Activated T-helper 17 cell treated with anti-CD3 and anti-CD28 coated beads, Interleukin-2, amount 50 U/mL, for 72 hours (primary cell): Measurements from ENCODE around the gene GLYATL1. TPM values are rescaled to one million over a fixed set of nuclear protein-coding genes. Genes with fewer than 3 reads are reported as not detected.

Source experiments
- ATAC-seq: fragments of 150-1000 bp; cut with Tn5 transposase; replicated peaks from 2 replicates; pipeline ENCODE4 v1.10.0; 2021; ENCODE audit warnings: mild to moderate bottlenecking, moderate library complexity
- H3K27ac Mint-ChIP-seq: one replicate; pipeline ENCODE4 v1.8.0; 2022; ENCODE audit warnings: mixed read lengths
- H3K27me3 Mint-ChIP-seq: one replicate; pipeline ENCODE4 v1.8.0; 2022; ENCODE audit warnings: mixed read lengths
- H3K36me3 Mint-ChIP-seq: one replicate; pipeline ENCODE4 v1.8.0; 2022; ENCODE audit warnings: low read depth, mild to moderate bottlenecking, mixed read lengths
- H3K4me1 Mint-ChIP-seq: one replicate; pipeline ENCODE4 v1.8.0; 2022; ENCODE audit warnings: mixed read lengths
- H3K4me3 Mint-ChIP-seq: one replicate; pipeline ENCODE4 v1.8.0; 2022; ENCODE audit warnings: mild to moderate bottlenecking, mixed read lengths
- H3K9me3 Mint-ChIP-seq: one replicate; pipeline ENCODE4 v1.8.0; 2022; ENCODE audit warnings: mixed read lengths
- total RNA-seq, 2 donors: library from RNA; stranded (reverse); gene quantifications; one replicate each; pipeline ENCODE4 v1.2.3, GENCODE V29; 2022

Gene GLYATL1
- total RNA-seq, 2 donors from 2014 or later, result not detected

- H3K9me3 Mint-ChIP-seq, result peaks cover 5% of the 10 kb centered on the region
Observed at GRCh38 chr11:58919561-58919960, 19.7 kb upstream of the GLYATL1 start.

GRCh38 chr11:58919980-58920379 lies 19.3 kb upstream of the GLYATL1 start:
- H3K4me3 Mint-ChIP-seq, result no peak overlapping the region
- no peaks in the 10 kb centered on the region for H3K36me3 Mint-ChIP-seq
- no peak overlapping the region for H3K27ac Mint-ChIP-seq
- peaks cover 5% of the 10 kb centered on the region for H3K9me3 Mint-ChIP-seq
- H3K27me3 Mint-ChIP-seq, result peaks cover 5% of the 10 kb centered on the region
- ATAC-seq, result no peak
- H3K4me1 Mint-ChIP-seq, result peaks cover 8% of the 10 kb centered on the region

More at GRCh38 chr11:58919561-58919960, 19.7 kb upstream of the GLYATL1 start:
- Mint-ChIP-seq H3K4me3 (no peak overlapping the region), H3K4me1 (peaks cover 8% of the 10 kb centered on the region), H3K36me3 (no peaks in the 10 kb centered on the region), H3K27ac (no peak overlapping the region), H3K27me3 (peaks cover 5% of the 10 kb centered on the region)
- no peak for ATAC-seq

GRCh38 chr11:58921778-58922390 lies 17.4 kb upstream of the GLYATL1 start:
- Mint-ChIP-seq H3K4me1 (peaks cover 8% of the 10 kb centered on the region), H3K27ac (no peak overlapping the region)
- ATAC-seq, result no peak

GRCh38 chr11:58922479-58922878 lies 16.8 kb upstream of the GLYATL1 start:
- ATAC-seq, result no peak
- Mint-ChIP-seq H3K36me3 (no peaks in the 10 kb centered on the region), H3K27me3 (peaks cover 5% of the 10 kb centered on the region), H3K9me3 (peaks cover under 1% of the 10 kb centered on the region), H3K4me3 (no peak overlapping the region), H3K27ac (no peak overlapping the region), H3K4me1 (peaks cover 8% of the 10 kb centered on the region)

More at GRCh38 chr11:58921778-58922390, 17.4 kb upstream of the GLYATL1 start:
- peaks cover 5% of the 10 kb centered on the region for H3K27me3 Mint-ChIP-seq
- peaks cover 5% of the 10 kb centered on the region for H3K9me3 Mint-ChIP-seq
- H3K36me3 Mint-ChIP-seq, result no peaks in the 10 kb centered on the region
- H3K4me3 Mint-ChIP-seq, result no peak overlapping the region

GRCh38 chr11:58923300-58923788 lies 15.9 kb upstream of the GLYATL1 start:
- ATAC-seq, result peak; percentile 85
- H3K27me3 Mint-ChIP-seq, result peaks cover 11% of the 10 kb centered on the region
- no peak overlapping the region for H3K27ac Mint-ChIP-seq
- no peaks in the 10 kb centered on the region for H3K36me3 Mint-ChIP-seq
- peak overlapping the region; percentile 37 for H3K4me3 Mint-ChIP-seq
- H3K4me1 Mint-ChIP-seq, result peaks cover 8% of the 10 kb centered on the region
- no peaks in the 10 kb centered on the region for H3K9me3 Mint-ChIP-seq

- H3K4me1 Mint-ChIP-seq, result peaks cover 8% of the 10 kb centered on the region
- H3K36me3 Mint-ChIP-seq, result no peaks in the 10 kb centered on the region
- H3K4me3 Mint-ChIP-seq, result no peak overlapping the region
- no peak for ATAC-seq
- peaks cover 14% of the 10 kb centered on the region for H3K27me3 Mint-ChIP-seq
- H3K27ac Mint-ChIP-seq, result no peak overlapping the region
- no peaks in the 10 kb centered on the region for H3K9me3 Mint-ChIP-seq
Observed at GRCh38 chr11:58924230-58924629, 15.1 kb upstream of the GLYATL1 start.

- Mint-ChIP-seq H3K4me3 (no peak overlapping the region), H3K36me3 (no peaks in the 10 kb centered on the region), H3K27ac (no peak overlapping the region), H3K27me3 (peaks cover 25% of the 10 kb centered on the region), H3K9me3 (no peaks in the 10 kb centered on the region), H3K4me1 (peaks cover 8% of the 10 kb centered on the region)
- ATAC-seq, result no peak
Observed at GRCh38 chr11:58926251-58926650, 13.0 kb upstream of the GLYATL1 start.

- Mint-ChIP-seq H3K27ac (no peak overlapping the region), H3K36me3 (no peaks in the 10 kb centered on the region), H3K27me3 (peaks cover 26% of the 10 kb centered on the region), H3K4me1 (peaks cover 8% of the 10 kb centered on the region), H3K9me3 (no peaks in the 10 kb centered on the region), H3K4me3 (no peak overlapping the region)
- ATAC-seq, result no peak
Observed at GRCh38 chr11:58926695-58927094, 12.6 kb upstream of the GLYATL1 start.

- H3K36me3 Mint-ChIP-seq, result no peaks in the 10 kb centered on the region
- peaks cover 8% of the 10 kb centered on the region for H3K4me1 Mint-ChIP-seq
- ATAC-seq, result no peak
- H3K9me3 Mint-ChIP-seq, result no peaks in the 10 kb centered on the region
- no peak overlapping the region for H3K4me3 Mint-ChIP-seq
- H3K27ac Mint-ChIP-seq, result no peak overlapping the region
- peaks cover 26% of the 10 kb centered on the region for H3K27me3 Mint-ChIP-seq
Observed at GRCh38 chr11:58927393-58928106, 11.7 kb upstream of the GLYATL1 start.

GRCh38 chr11:58928107-58928499 lies 11.2 kb upstream of the GLYATL1 start:
- Mint-ChIP-seq H3K4me3 (no peak overlapping the region), H3K36me3 (no peaks in the 10 kb centered on the region), H3K27ac (no peak overlapping the region), H3K4me1 (peaks cover 3% of the 10 kb centered on the region), H3K9me3 (no peaks in the 10 kb centered on the region), H3K27me3 (peaks cover 26% of the 10 kb centered on the region)
- no peak for ATAC-seq

GRCh38 chr11:58928691-58929090 lies 10.6 kb upstream of the GLYATL1 start:
- no peak for ATAC-seq
- Mint-ChIP-seq H3K4me1 (no peaks in the 10 kb centered on the region), H3K36me3 (no peaks in the 10 kb centered on the region), H3K9me3 (no peaks in the 10 kb centered on the region), H3K27ac (no peak overlapping the region), H3K27me3 (peaks cover 26% of the 10 kb centered on the region), H3K4me3 (no peak overlapping the region)

GRCh38 chr11:58930926-58931325 lies 8.4 kb upstream of the GLYATL1 start:
- no peaks in the 10 kb centered on the region for H3K36me3 Mint-ChIP-seq
- ATAC-seq, result no peak
- H3K4me1 Mint-ChIP-seq, result no peaks in the 10 kb centered on the region
- peaks cover 26% of the 10 kb centered on the region for H3K27me3 Mint-ChIP-seq
- H3K4me3 Mint-ChIP-seq, result no peak overlapping the region
- H3K9me3 Mint-ChIP-seq, result no peaks in the 10 kb centered on the region
- H3K27ac Mint-ChIP-seq, result no peak overlapping the region

- Mint-ChIP-seq H3K27me3 (peaks cover 18% of the 10 kb centered on the region), H3K4me1 (no peaks in the 10 kb centered on the region), H3K9me3 (no peaks in the 10 kb centered on the region), H3K27ac (no peak overlapping the region), H3K36me3 (no peaks in the 10 kb centered on the region), H3K4me3 (no peak overlapping the region)
- ATAC-seq, result no peak
Observed at GRCh38 chr11:58933661-58934060, 5.6 kb upstream of the GLYATL1 start.

GRCh38 chr11:58934945-58935513 lies 4.3 kb upstream of the GLYATL1 start:
- H3K4me1 Mint-ChIP-seq, result no peaks in the 10 kb centered on the region
- H3K9me3 Mint-ChIP-seq, result no peaks in the 10 kb centered on the region

GRCh38 chr11:58938398-58938797 lies 890 bp upstream of the GLYATL1 start:
- no peak overlapping the region for H3K4me3 Mint-ChIP-seq
- no peaks in the 10 kb centered on the region for H3K4me1 Mint-ChIP-seq
- H3K27ac Mint-ChIP-seq, result no peak overlapping the region
- H3K9me3 Mint-ChIP-seq, result no peaks in the 10 kb centered on the region
- ATAC-seq, result peak; percentile 38
- no peaks in the 10 kb centered on the region for H3K36me3 Mint-ChIP-seq
- peaks cover 8% of the 10 kb centered on the region for H3K27me3 Mint-ChIP-seq

More at GRCh38 chr11:58934945-58935513, 4.3 kb upstream of the GLYATL1 start:
- no peak for ATAC-seq
- Mint-ChIP-seq H3K4me3 (no peak overlapping the region), H3K27me3 (peaks cover 13% of the 10 kb centered on the region), H3K36me3 (no peaks in the 10 kb centered on the region), H3K27ac (no peak overlapping the region)
